ENCODE data around the gene ADCY2. TPM values are rescaled to one million over a fixed set of nuclear protein-coding genes. Genes with fewer than 3 reads are reported as not detected.

The ADCY2 gene
- total and polyA plus RNA-seq, 8 donors: 0.29 to 7.5 (median 1.1) TPM

- peaks cover 0 to 4% (median 0%) of the 10 kb centered on the region in 4 donors for H3K4me1 ChIP-seq
- H3K4me3 ChIP-seq: no peak overlapping the region
- H3K27me3 ChIP-seq: no peaks in the 10 kb centered on the region
- no peak for TF ChIP-seq POLR2A (IDR thresholded peaks at IDR 0.05)
- TF ChIP-seq, protein P1, sequence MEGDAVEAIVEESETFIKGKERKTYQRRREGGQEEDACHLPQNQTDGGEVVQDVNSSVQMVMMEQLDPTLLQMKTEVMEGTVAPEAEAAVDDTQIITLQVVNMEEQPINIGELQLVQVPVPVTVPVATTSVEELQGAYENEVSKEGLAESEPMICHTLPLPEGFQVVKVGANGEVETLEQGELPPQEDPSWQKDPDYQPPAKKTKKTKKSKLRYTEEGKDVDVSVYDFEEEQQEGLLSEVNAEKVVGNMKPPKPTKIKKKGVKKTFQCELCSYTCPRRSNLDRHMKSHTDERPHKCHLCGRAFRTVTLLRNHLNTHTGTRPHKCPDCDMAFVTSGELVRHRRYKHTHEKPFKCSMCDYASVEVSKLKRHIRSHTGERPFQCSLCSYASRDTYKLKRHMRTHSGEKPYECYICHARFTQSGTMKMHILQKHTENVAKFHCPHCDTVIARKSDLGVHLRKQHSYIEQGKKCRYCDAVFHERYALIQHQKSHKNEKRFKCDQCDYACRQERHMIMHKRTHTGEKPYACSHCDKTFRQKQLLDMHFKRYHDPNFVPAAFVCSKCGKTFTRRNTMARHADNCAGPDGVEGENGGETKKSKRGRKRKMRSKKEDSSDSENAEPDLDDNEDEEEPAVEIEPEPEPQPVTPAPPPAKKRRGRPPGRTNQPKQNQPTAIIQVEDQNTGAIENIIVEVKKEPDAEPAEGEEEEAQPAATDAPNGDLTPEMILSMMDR (IDR thresholded peaks at IDR 0.05): no peak
- TF ChIP-seq POLR2AphosphoS5 (IDR thresholded peaks at IDR 0.05): no peak
- no peak for TF ChIP-seq EP300 (IDR thresholded peaks at IDR 0.05)
- H3K36me3 ChIP-seq: no peaks in the 10 kb centered on the region
- no peak overlapping the region for H3K27ac ChIP-seq
- DNase-seq: no peak
- intact Hi-C loops (cut with DNase I; ENCODE audit: low total_unique reads): no loop called here
- WGBS, 5 donors: 69 to 76% (median 75%) methylated on average over 5 of the region's 5 CpGs
- no peaks in the 10 kb centered on the region for H3K9me3 ChIP-seq
Observed at GRCh38 chr5:7410936-7411511, 15.1 kb downstream of the ADCY2 start.

DNA sequence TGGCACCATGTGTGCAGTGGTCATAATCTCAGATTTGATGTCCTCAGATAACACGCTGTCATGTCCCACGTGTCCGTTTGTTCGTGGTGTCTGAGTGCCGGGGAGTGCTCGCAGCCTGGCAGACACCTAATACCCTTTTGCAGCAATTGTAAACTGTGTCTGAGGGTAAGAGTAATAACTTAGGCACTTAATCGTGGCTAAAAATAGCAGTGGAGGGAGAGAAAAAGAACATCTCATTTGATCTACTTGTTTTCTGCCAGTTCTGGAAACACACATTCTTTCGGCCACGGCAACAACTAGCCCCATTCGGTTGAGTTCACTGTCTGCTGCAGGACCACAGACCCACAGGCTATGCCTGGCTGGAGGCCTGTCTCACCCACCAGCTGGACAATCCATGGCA, 16.5 kb downstream of the ADCY2 start:
- Histone ChIP-seq H3K27me3 (no peaks in the 10 kb centered on the region), H3K9me3 (no peaks in the 10 kb centered on the region), H3K4me3 (no peak overlapping the region), H3K27ac (no peak overlapping the region), H3K36me3 (no peaks in the 10 kb centered on the region), H3K4me1 (peaks cover 0 to 4% (median 0%) of the 10 kb centered on the region in 4 donors)
- 68 to 82% (median 76%) methylated on average over 10 of the region's 10 CpGs for WGBS, 5 donors
- no peak for TF ChIP-seq POLR2A (IDR thresholded peaks at IDR 0.05)
- TF ChIP-seq POLR2AphosphoS5 (IDR thresholded peaks at IDR 0.05): peak in 1 of 3 donors; percentile 8
- DNase-seq: peak in 1 of 2 donors; percentile 10
- intact Hi-C loops (cut with DNase I; ENCODE audit: low total_unique reads): no loop called here

DNA sequence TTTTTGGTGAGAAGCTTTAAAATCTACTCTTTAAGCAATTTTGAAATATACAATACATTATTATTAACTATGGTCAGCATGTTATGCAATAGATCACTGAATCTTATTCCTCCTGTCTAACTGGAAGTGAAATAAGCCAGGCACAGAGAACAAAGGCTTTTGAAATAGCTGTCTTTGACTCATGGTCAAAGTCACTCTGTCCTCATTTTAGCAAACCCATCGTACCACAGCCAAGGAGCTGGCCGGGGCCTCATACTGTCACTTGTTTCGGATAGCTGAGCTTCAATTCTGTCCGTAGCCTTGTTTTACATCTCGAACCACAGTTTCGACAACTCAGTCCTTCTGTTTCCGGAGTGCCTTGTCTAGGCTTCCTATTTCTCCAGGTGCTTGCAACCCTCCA, 19.2 kb downstream of the ADCY2 start:
- Histone ChIP-seq H3K27ac (no peak overlapping the region), H3K4me1 (peaks cover 0 to 4% (median 0%) of the 10 kb centered on the region in 4 donors), H3K4me3 (no peak overlapping the region), H3K36me3 (no peaks in the 10 kb centered on the region), H3K9me3 (no peaks in the 10 kb centered on the region), H3K27me3 (no peaks in the 10 kb centered on the region)
- 86 to 95% (median 95%) methylated on average over 7 of the region's 7 CpGs for WGBS, 5 donors
- DNase-seq: no peak
- intact Hi-C loops (cut with DNase I; ENCODE audit: low total_unique reads): no loop called here
- TF ChIP-seq EP300 (IDR thresholded peaks at IDR 0.05): no peak

DNA sequence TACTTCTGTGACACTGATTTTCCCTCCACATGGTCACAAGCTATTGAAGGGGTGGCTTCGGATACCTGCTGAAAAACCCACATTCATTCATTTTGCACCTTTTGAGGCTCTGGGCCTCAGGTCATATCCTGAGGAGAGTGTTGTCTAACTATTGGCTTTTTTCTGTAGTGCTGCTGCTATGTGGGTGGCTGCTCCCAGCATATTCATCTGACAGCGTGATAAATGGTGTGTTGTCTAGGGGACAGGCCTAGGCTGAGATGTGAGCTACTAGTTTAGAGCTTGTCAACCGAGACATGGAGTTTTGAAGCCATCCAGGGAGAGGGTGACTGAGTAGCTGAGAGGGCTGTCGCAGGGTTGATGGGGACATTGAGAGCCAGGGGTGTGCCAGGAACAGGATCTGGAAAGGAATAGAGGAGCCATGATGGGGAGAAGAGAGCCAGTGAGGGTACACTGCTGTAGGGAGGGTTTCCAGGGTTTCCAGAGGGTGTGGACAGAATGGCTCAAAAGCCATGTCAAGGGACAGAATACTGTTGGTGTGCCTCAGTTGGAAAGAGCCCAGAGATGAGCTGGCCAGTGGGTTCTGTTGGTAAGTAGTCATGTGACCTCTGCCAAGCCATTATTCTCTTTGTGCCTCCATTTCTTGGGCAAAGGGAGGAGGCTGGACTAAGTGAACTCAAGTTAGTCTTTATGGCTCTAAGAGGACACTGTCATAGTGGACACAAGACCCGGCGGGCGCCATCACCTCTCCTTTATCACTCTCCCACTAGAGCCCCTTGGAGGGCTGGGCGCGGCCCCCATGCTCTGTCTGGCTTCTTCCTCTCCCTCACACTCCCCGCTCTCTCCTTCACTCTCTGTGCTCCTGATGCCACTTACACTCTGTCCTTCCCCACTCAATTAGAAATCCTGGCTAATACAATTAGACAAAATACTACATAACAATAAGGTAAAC, 19.9 kb downstream of the ADCY2 start:
- Histone ChIP-seq H3K4me3 (no peak overlapping the region), H3K36me3 (no peaks in the 10 kb centered on the region), H3K27me3 (no peaks in the 10 kb centered on the region), H3K9me3 (no peaks in the 10 kb centered on the region), H3K4me1 (peaks cover 0 to 4% (median 0%) of the 10 kb centered on the region in 4 donors), H3K27ac (no peak overlapping the region)
- intact Hi-C loops (cut with DNase I; ENCODE audit: low total_unique reads): no loop called here
- 91 to 96% (median 93%) methylated on average over 10 of the region's 10 CpGs for WGBS, 5 donors
- TF ChIP-seq POLR2AphosphoS5 (IDR thresholded peaks at IDR 0.05) (no peak), EP300 (IDR thresholded peaks at IDR 0.05) (no peak), POLR2A (IDR thresholded peaks at IDR 0.05) (no peak)
- TF ChIP-seq, protein P1 (IDR thresholded peaks at IDR 0.05): no peak
- DNase-seq: no peak

DNA sequence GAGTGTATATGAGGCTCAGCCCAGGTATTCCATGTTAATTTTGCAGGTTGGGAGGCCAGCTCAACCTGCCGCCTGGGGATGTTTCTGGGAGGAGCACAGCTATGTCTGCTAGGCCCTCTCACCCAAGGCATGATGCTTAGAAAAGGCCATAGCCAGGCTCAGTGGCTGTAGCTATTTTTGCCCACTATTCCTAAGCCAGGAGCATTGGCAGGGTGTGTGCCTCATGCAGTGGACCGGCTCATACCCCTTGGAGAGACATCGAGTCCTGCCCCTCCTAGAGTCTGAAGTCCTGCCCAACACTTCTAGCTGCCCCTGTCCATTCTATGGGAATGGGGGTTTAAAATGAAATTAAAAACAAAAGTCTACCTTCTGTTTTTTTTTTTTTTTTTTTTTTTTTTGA, 22.3 kb downstream of the ADCY2 start:
- Histone ChIP-seq H3K9me3 (no peaks in the 10 kb centered on the region), H3K27ac (no peak overlapping the region), H3K27me3 (no peaks in the 10 kb centered on the region), H3K4me3 (no peak overlapping the region), H3K36me3 (no peaks in the 10 kb centered on the region), H3K4me1 (peaks cover 0 to 12% (median 0%) of the 10 kb centered on the region in 4 donors)
- 92 to 100% (median 97%) methylated on average over 3 of the region's 3 CpGs for WGBS, 5 donors
- no peak for DNase-seq
- intact Hi-C loops (cut with DNase I; ENCODE audit: low total_unique reads): no loop called here
- TF ChIP-seq, protein P1 (IDR thresholded peaks at IDR 0.05): no peak
- TF ChIP-seq EP300 (IDR thresholded peaks at IDR 0.05) (no peak), POLR2A (IDR thresholded peaks at IDR 0.05) (no peak), POLR2AphosphoS5 (IDR thresholded peaks at IDR 0.05) (no peak)

Measured in stomach (tissue), 9 donors.